Endothelial cell of umbilical vein (primary cell): ENCODE data around the gene P2RY2. TPM values are rescaled to one million over a fixed set of nuclear protein-coding genes. Genes with fewer than 3 reads are reported as not detected.

Experiments
- BruUV-seq: library from RNA; stranded (reverse); fragments of 400-500 nt; replicated peaks from 2 replicates; lab custom pipeline; 2021; lab: Mats Ljungman, UMichigan
- CTCF ChIA-PET: fragments of 300-600, 350-600 bp; sonication (Branson Sonifier 250); formaldehyde crosslinking; loops from one replicate; lab custom pipeline; 2021; ENCODE audit warnings: antibody characterized with exemption, inconsistent platforms; lab: Charles Lee
- POLR2A ChIA-PET: fragments of 300-600, 350-600 bp; sonication (Branson Sonifier 250); formaldehyde crosslinking; loops from one replicate; lab custom pipeline; 2021; ENCODE audit warnings: antibody characterized with exemption, inconsistent platforms; lab: Charles Lee
- DNase-seq: peaks from one replicate; pipeline ENCODE4 v3.0.0-alpha.2; 2011; ENCODE audit warnings: low read depth, low spot score
- FAIRE-seq: peaks from 2 replicates; lab custom pipeline; 2011; peaks lifted over from hg19 to GRCh38; lab: Jason Lieb, UNC
- H2AFZ ChIP-seq: 2 replicates; pipeline ENCODE4 v1.6.0; 2012; ENCODE audit warnings: low read depth, low read length, control low read depth, inconsistent platforms
- H3K27ac ChIP-seq: 2 replicates; pipeline ENCODE4 v1.5.1; 2011; ENCODE audit warnings: low read depth, mild to moderate bottlenecking, control low read depth, low read length, moderate library complexity; ENCODE audit not compliant: insufficient read depth
- H3K27me3 ChIP-seq, 2 experiments: 2 replicates each; pipeline versions ENCODE4 v1.6.0 to v1.6.1; 2011; ENCODE audit warnings: low read length in 2 of 2, mixed read lengths in 1 of 2; ENCODE audit not compliant: control insufficient read depth in 2 of 2, insufficient read depth in 2 of 2
- H3K36me3 ChIP-seq, 2 experiments: 2 replicates in 1 of 2; 3 replicates in 1 of 2; pipeline ENCODE4 v1.5.1; 2011; ENCODE audit warnings: low read length in 2 of 2, mild to moderate bottlenecking in 1 of 2, moderate library complexity in 1 of 2; ENCODE audit not compliant: control insufficient read depth in 2 of 2, insufficient read depth in 2 of 2; ENCODE audit errors: extremely low read depth in 1 of 2
- H3K4me1 ChIP-seq: 3 replicates; pipeline ENCODE4 v1.5.1; 2011; ENCODE audit warnings: mild to moderate bottlenecking, low read length; ENCODE audit not compliant: control insufficient read depth, insufficient read depth; ENCODE audit errors: extremely low read depth
- H3K4me2 ChIP-seq: 2 replicates; pipeline ENCODE4 v1.6.1; 2011; ENCODE audit warnings: low read length, control low read depth, mixed read lengths; ENCODE audit not compliant: insufficient read depth
- H3K4me3 ChIP-seq, 3 experiments: fragments of 200-600 bp in 1 of 3; sonication (generic), shearing (Covaris generic) in 1 of 3; replicated peaks in 1 of 3; 2 replicates each; pipeline ENCODE4 v1.5.1; 2011 to 2016; ENCODE audit warnings: control low read depth in 3 of 3, low read length in 3 of 3, mild to moderate bottlenecking in 2 of 3, inconsistent platforms in 1 of 3, low read depth in 1 of 3, moderate library complexity in 1 of 3; ENCODE audit not compliant: insufficient read depth in 1 of 3
- H3K79me2 ChIP-seq: 2 replicates; pipeline ENCODE4 v1.6.0; 2012; ENCODE audit warnings: low read length, inconsistent platforms; ENCODE audit not compliant: control insufficient read depth, insufficient read depth
- H3K9ac ChIP-seq: replicated peaks from 2 replicates; pipeline ENCODE3; 2011; ENCODE audit warnings: low read length, control low read depth; ENCODE audit not compliant: insufficient read depth; ENCODE audit errors: extremely low read depth
- H3K9me1 ChIP-seq: replicated peaks from 3 replicates; pipeline ENCODE4 v1.6.0; 2011; ENCODE audit warnings: mild to moderate bottlenecking, low read length; ENCODE audit not compliant: control insufficient read depth, insufficient read depth; ENCODE audit errors: extremely low read depth
- H3K9me3 ChIP-seq: replicated peaks from 2 replicates; pipeline ENCODE4 v1.5.1; 2012; ENCODE audit warnings: low read length, inconsistent platforms; ENCODE audit not compliant: control insufficient read depth, insufficient read depth
- H4K20me1 ChIP-seq: replicated peaks from 2 replicates; pipeline ENCODE3; 2011; ENCODE audit warnings: mild to moderate bottlenecking, low read length; ENCODE audit not compliant: control insufficient read depth, insufficient read depth; ENCODE audit errors: extremely low read depth
- CTCF ChIP-seq, 2 donors: IDR thresholded peaks; 1 replicate in 1 of 2; 2 replicates in 1 of 2; pipeline ENCODE4 v1.5.1; 2011; ENCODE audit warnings: low read length in 2 of 2, mild to moderate bottlenecking in 2 of 2, moderate library complexity in 2 of 2, control low read depth in 1 of 2, inconsistent platforms in 1 of 2, low read depth in 1 of 2; ENCODE audit not compliant: insufficient read depth in 1 of 2; ENCODE audit errors: extremely low read depth in 1 of 2
- EZH2 ChIP-seq: IDR thresholded peaks from 2 replicates; pipeline ENCODE4 v1.6.1; 2012; ENCODE audit warnings: borderline replicate concordance, low read depth, mild to moderate bottlenecking, moderate library complexity, low read length, inconsistent platforms; ENCODE audit not compliant: severe bottlenecking
- FOS ChIP-seq: IDR thresholded peaks from 2 replicates; pipeline ENCODE4 v1.6.1; 2011; ENCODE audit warnings: mild to moderate bottlenecking, low read length, moderate library complexity, borderline replicate concordance; ENCODE audit not compliant: insufficient read depth
- GATA2 ChIP-seq: IDR thresholded peaks from 2 replicates; pipeline ENCODE4 v1.7.0; 2011; ENCODE audit warnings: low read depth, mild to moderate bottlenecking, moderate library complexity, mixed read lengths, low read length; ENCODE audit not compliant: insufficient read length, insufficient read depth
- JUN ChIP-seq: IDR thresholded peaks from 2 replicates; pipeline ENCODE4 v1.6.1; 2011; ENCODE audit warnings: borderline replicate concordance, low read depth; ENCODE audit not compliant: insufficient read length, insufficient read depth
- MAX ChIP-seq: IDR thresholded peaks from 2 replicates; pipeline ENCODE4 v1.6.1; 2011; ENCODE audit not compliant: insufficient read depth, insufficient read length
- MYC ChIP-seq: IDR thresholded peaks from one replicate; pipeline ENCODE4 v1.6.1; 2011; ENCODE audit warnings: mild to moderate bottlenecking, low read depth, low read length
- POLR2A ChIP-seq: IDR thresholded peaks from 2 replicates; pipeline ENCODE4 v1.6.1; 2012; ENCODE audit warnings: low read depth, mild to moderate bottlenecking, control low read depth, low read length
- POLR2AphosphoS5 ChIP-seq: IDR thresholded peaks from 2 replicates; pipeline ENCODE4 v1.6.1; 2012; ENCODE audit warnings: low read depth, mild to moderate bottlenecking, control low read depth, low read length, moderate library complexity; ENCODE audit not compliant: insufficient read depth
- dilution Hi-C: fragments of 300-500 bp; cut with MboI; formaldehyde crosslinking; loops from one replicate; pipeline ENCODE4 v1.15.0; 2019; ENCODE audit warnings: low sequenced_read_pairs; ENCODE audit not compliant: extremely low pct_ligation_motif_present
- intact Hi-C: fragments of 100-400 bp; cut with micrococcal nuclease; formaldehyde crosslinking; loops from one replicate; pipeline ENCODE4 v1.10.0; 2022
- polyA plus RNA-seq, 4 experiments: library from polyadenylated mRNA; depleted of rRNA in 3 of 4; stranded (reverse) in 3 of 4; unstranded in 1 of 4; fragments of >200 nt; gene quantifications; 2 replicates each; pipeline versions ENCODE4 v1.2.1 to v1.2.3, GENCODE V29; 2011 to 2012; ENCODE audit warnings: missing spikeins in 1 of 4
- total RNA-seq: library from RNA; stranded (reverse); gene quantifications from 2 replicates; pipeline ENCODE4 v1.2.3, GENCODE V29; 2021

The P2RY2 gene
- total and polyA plus RNA-seq, 2 donors (not counting 3 experiments of a cell fraction or from before 2014, with no cell fraction given): 4.8 to 5.6 TPM

GRCh38 chr11:73271936-73272679, 54.0 kb downstream of the P2RY2 start, which contains the start of gene P2RY6:
Gene P2RY6, plus strand, starts transcription at chr11:73272338. Its CDS starts 24,181 bp downstream, at chr11:73296519.
- POLR2A ChIA-PET: no interaction called here
- dilution Hi-C loops: no loop called here

More at GRCh38 chr11:73271936-73272679, 54.0 kb downstream of the P2RY2 start, which contains the start of gene P2RY6:
- no peaks in the 10 kb centered on the region for H3K36me3 ChIP-seq
- H3K4me3 ChIP-seq: no peak within 1 kb of the TSS
- no peaks in the 10 kb centered on the region for H3K79me2 ChIP-seq
- DNase-seq (no peak), FAIRE-seq (peak; percentile 43)
- H3K4me2 ChIP-seq: no peak within 1 kb of the TSS
- H2AFZ ChIP-seq: no peak within 1 kb of the TSS
- no TSS peak for BruUV-seq
- H3K9me1 ChIP-seq: no peaks in the 10 kb centered on the region
- H3K9ac ChIP-seq: no peak within 1 kb of the TSS
- no peaks in the 10 kb centered on the region for H3K4me1 ChIP-seq
- peaks cover 0 to 4% of the 10 kb centered on the region in 2 experiments for H3K27me3 ChIP-seq
- no peak within 1 kb of the TSS for H3K27ac ChIP-seq
- intact Hi-C loops: no loop called here
- H3K9me3 ChIP-seq: no peaks in the 10 kb centered on the region
- TF ChIP-seq MAX (no peak), EZH2 (no peak), POLR2AphosphoS5 (no peak), FOS (no peak), POLR2A (no peak), CTCF (IDR thresholded peaks at IDR 0.05; ENCODE audit: extremely low read depth in 1 of 2, insufficient read depth in 1 of 2, low read depth in 1 of 2, low read length in 2 of 2) (no peak), JUN (no peak), MYC (no peak), GATA2 (no peak)
- CTCF ChIA-PET: interaction anchor here (1.0 kb wide), 2 partner anchors 16 to 35 kb away, joined by 3 read pairs; no protein-coding TSS in a partner anchor
- H4K20me1 ChIP-seq: no peaks in the 10 kb centered on the region
